Rectal smooth muscle tissue (tissue), 1 donor: Measurements from ENCODE around the gene RNF212B.

Source experiments
- H3K27ac ChIP-seq: one replicate; pipeline ENCODE4 v1.7.0; 2013; ENCODE audit warnings: low read depth, low read length, inconsistent platforms
- H3K27me3 ChIP-seq: one replicate; pipeline ENCODE4 v1.7.0; 2013; ENCODE audit warnings: low read length; ENCODE audit not compliant: control insufficient read depth, insufficient read depth
- H3K36me3 ChIP-seq: one replicate; pipeline ENCODE4 v1.7.0; 2013; ENCODE audit warnings: low read length; ENCODE audit not compliant: control insufficient read depth, insufficient read depth
- H3K4me1 ChIP-seq: one replicate; pipeline ENCODE4 v1.7.0; 2013; ENCODE audit warnings: low read length; ENCODE audit not compliant: control insufficient read depth, insufficient read depth
- H3K4me3 ChIP-seq: one replicate; pipeline ENCODE4 v1.7.0; 2013; ENCODE audit warnings: low read length
- H3K9ac ChIP-seq: one replicate; pipeline ENCODE4 v1.7.0; 2013; ENCODE audit warnings: low read length

The RNF212B gene

GRCh38 chr14:23301288-23301968 is 63.7 kb downstream of the RNF212B start:
- H3K27ac ChIP-seq = peak overlapping the region; percentile 97
- H3K9ac ChIP-seq = peak overlapping the region; percentile 50
- peak overlapping the region; percentile 97 for H3K4me3 ChIP-seq
- H3K27me3 ChIP-seq = no peaks in the 10 kb centered on the region
- peaks cover 8% of the 10 kb centered on the region for H3K36me3 ChIP-seq
- peaks cover 13% of the 10 kb centered on the region for H3K4me1 ChIP-seq

- Histone ChIP-seq H3K4me1 (peaks cover 13% of the 10 kb centered on the region), H3K27me3 (no peaks in the 10 kb centered on the region), H3K4me3 (peak overlapping the region; percentile 86), H3K27ac (peak overlapping the region; percentile 90), H3K9ac (peak overlapping the region; percentile 50), H3K36me3 (peaks cover 8% of the 10 kb centered on the region)
These were observed 64.2 kb downstream of the RNF212B start for GRCh38 chr14:23301969-23302289.

GRCh38 chr14:23302290-23303225 is 64.8 kb downstream of the RNF212B start, which contains the start of gene PPP1R3E:
PPP1R3E (minus strand) TSS chr14:23302859; CDS start chr14:23302576, 283 bp downstream.
- Histone ChIP-seq H3K9ac (peak within 1 kb of the TSS; percentile 50), H3K36me3 (peaks cover 4% of the 10 kb centered on the region), H3K4me3 (peak within 1 kb of the TSS; percentile 86), H3K27me3 (no peaks in the 10 kb centered on the region), H3K4me1 (peaks cover 18% of the 10 kb centered on the region), H3K27ac (peak within 1 kb of the TSS; percentile 90)

- Histone ChIP-seq H3K27ac (peak within 1 kb of the TSS; percentile 87), H3K27me3 (no peaks in the 10 kb centered on the region), H3K36me3 (peaks cover 10% of the 10 kb centered on the region), H3K4me1 (peaks cover 16% of the 10 kb centered on the region), H3K9ac (peak within 1 kb of the TSS; percentile 43), H3K4me3 (peak within 1 kb of the TSS; percentile 93)
These were observed 68.8 kb downstream of the RNF212B start, which contains the start of gene BCL2L2 for GRCh38 chr14:23306412-23307145. BCL2L2 (plus strand) TSS chr14:23306833; CDS start chr14:23307768, 935 bp downstream.

GRCh38 chr14:23307146-23307530 is 69.4 kb downstream of the RNF212B start:
- no peaks in the 10 kb centered on the region for H3K27me3 ChIP-seq
- H3K9ac ChIP-seq = peak overlapping the region; percentile 43
- peaks cover 16% of the 10 kb centered on the region for H3K4me1 ChIP-seq
- peak overlapping the region; percentile 87 for H3K27ac ChIP-seq
- H3K4me3 ChIP-seq = peak overlapping the region; percentile 93
- peaks cover 10% of the 10 kb centered on the region for H3K36me3 ChIP-seq

GRCh38 chr14:23307687-23308644 is 70.2 kb downstream of the RNF212B start:
- Histone ChIP-seq H3K4me3 (peak overlapping the region; percentile 93), H3K4me1 (peaks cover 16% of the 10 kb centered on the region), H3K9ac (peak overlapping the region; percentile 43)

GRCh38 chr14:23308721-23309445 is 71.1 kb downstream of the RNF212B start:
- Histone ChIP-seq H3K9ac (no peak overlapping the region), H3K27me3 (no peaks in the 10 kb centered on the region), H3K4me3 (peak overlapping the region; percentile 93), H3K27ac (no peak overlapping the region), H3K4me1 (peaks cover 16% of the 10 kb centered on the region), H3K36me3 (peaks cover 10% of the 10 kb centered on the region)

More at GRCh38 chr14:23307687-23308644, 70.2 kb downstream of the RNF212B start:
- peak overlapping the region; percentile 87 for H3K27ac ChIP-seq
- peaks cover 10% of the 10 kb centered on the region for H3K36me3 ChIP-seq
- H3K27me3 ChIP-seq = no peaks in the 10 kb centered on the region

- no peak overlapping the region for H3K27ac ChIP-seq
- H3K4me3 ChIP-seq = no peak overlapping the region
- H3K4me1 ChIP-seq = peaks cover 16% of the 10 kb centered on the region
- H3K27me3 ChIP-seq = no peaks in the 10 kb centered on the region
- peaks cover 10% of the 10 kb centered on the region for H3K36me3 ChIP-seq
- H3K9ac ChIP-seq = no peak overlapping the region
These were observed 72.8 kb downstream of the RNF212B start for GRCh38 chr14:23310546-23310945.

- H3K4me1 ChIP-seq = peaks cover 5% of the 10 kb centered on the region
- no peaks in the 10 kb centered on the region for H3K36me3 ChIP-seq
- no peak overlapping the region for H3K27ac ChIP-seq
- no peak overlapping the region for H3K9ac ChIP-seq
- no peaks in the 10 kb centered on the region for H3K27me3 ChIP-seq
- H3K4me3 ChIP-seq = no peak overlapping the region
These were observed 78.6 kb downstream of the RNF212B start for GRCh38 chr14:23316300-23316699.

- Histone ChIP-seq H3K27me3 (no peaks in the 10 kb centered on the region), H3K9ac (no peak overlapping the region), H3K4me3 (peak overlapping the region; percentile 68), H3K27ac (peak overlapping the region; percentile 92), H3K36me3 (peaks cover 12% of the 10 kb centered on the region), H3K4me1 (peaks cover 12% of the 10 kb centered on the region)
These were observed 82.2 kb downstream of the RNF212B start for GRCh38 chr14:23319746-23320583.
